GM13976 (cell line): Measurements from ENCODE around the gene MVK.

ENCODE experiments used
- DNase-seq: peaks from one replicate; pipeline ENCODE4 v3.0.0; 2012; ENCODE audit warnings: low spot score
- in situ Hi-C: fragments of 300-500 bp; cut with MboI; formaldehyde crosslinking; loops from one replicate; pipeline ENCODE4 v1.12.0; 2022; ENCODE audit warnings: low sequenced_read_pairs, mixed read lengths, inconsistent platforms; ENCODE audit not compliant: unreplicated experiment
- TF ChIP-seq, protein P1 (sequence below): IDR thresholded peaks from 2 replicates; pipeline ENCODE4 v1.5.1; 2012; ENCODE audit warnings: borderline replicate concordance, mild to moderate bottlenecking; ENCODE audit not compliant: insufficient read depth; ENCODE audit errors: extremely low read depth, missing control alignments, control extremely low read depth

MVK gene

DNA sequence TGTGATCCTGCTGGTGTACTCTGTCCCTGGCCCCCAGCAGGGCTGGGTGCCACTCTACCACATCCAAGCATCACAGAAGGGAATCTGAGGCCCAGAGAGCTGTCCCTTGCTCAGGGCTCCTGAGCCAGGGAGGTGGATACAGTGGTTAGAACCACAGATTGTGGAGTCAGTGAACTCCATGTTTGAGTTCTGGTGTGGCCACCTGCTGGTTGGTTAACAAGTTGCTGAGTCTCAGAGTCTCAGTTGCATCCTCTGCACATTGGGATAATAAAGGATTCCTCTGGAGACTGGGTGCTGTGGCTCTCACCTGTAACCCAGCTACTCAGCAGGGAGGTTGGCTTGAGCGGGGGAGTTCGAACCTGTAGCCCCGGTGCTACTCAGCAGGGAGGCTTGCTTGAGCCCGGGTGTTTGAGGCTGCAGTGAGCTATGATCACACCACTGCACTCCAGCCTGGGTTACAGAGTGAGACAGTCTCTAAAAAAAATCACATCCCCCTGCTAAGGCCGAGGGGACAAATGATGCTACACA, 39.4 kb downstream of the MVK start:
- DNase-seq, result no peak
- TF ChIP-seq, protein P1, sequence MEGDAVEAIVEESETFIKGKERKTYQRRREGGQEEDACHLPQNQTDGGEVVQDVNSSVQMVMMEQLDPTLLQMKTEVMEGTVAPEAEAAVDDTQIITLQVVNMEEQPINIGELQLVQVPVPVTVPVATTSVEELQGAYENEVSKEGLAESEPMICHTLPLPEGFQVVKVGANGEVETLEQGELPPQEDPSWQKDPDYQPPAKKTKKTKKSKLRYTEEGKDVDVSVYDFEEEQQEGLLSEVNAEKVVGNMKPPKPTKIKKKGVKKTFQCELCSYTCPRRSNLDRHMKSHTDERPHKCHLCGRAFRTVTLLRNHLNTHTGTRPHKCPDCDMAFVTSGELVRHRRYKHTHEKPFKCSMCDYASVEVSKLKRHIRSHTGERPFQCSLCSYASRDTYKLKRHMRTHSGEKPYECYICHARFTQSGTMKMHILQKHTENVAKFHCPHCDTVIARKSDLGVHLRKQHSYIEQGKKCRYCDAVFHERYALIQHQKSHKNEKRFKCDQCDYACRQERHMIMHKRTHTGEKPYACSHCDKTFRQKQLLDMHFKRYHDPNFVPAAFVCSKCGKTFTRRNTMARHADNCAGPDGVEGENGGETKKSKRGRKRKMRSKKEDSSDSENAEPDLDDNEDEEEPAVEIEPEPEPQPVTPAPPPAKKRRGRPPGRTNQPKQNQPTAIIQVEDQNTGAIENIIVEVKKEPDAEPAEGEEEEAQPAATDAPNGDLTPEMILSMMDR, result no peak
- in situ Hi-C loops, result no loop called here

DNA sequence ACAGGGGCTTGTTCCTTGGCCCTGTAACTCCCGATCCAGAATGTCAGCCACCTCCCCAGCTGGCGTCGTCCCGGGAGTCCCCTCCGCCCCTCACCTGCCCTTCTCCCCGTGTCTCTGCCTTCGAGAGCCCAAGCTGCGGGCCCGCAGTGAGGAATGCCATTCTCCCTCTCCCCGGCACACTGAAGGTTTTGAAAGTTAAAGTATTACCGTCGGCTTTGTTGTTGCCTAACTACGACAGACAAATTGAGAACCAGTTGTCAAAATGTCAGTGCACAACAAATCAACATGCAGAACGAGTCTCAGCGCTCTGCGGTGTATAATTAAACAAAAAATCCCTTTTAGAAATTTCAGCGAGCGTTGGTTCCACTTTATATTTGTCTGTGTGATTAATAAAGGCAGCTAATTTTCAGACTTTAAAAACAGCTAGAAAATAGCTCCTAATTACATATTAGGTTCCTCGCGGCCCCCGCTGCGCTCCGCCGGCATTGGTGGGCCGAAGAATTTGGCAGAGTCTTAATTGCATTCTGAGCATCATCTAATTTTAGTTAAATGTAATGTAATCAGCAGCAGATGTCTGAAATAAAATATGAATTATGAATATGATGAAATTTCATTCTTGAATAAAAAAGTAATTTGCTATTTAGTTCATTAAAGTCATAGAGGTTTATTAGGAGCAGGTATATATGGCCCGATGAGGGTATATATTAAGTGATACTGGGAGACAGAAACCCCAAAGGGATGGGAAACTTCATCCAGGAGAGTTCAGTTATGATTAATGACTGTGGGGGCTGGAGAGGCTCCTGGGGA, 40.3 kb downstream of the MVK start:
- no peak for DNase-seq
- in situ Hi-C loops, result no loop called here

DNA sequence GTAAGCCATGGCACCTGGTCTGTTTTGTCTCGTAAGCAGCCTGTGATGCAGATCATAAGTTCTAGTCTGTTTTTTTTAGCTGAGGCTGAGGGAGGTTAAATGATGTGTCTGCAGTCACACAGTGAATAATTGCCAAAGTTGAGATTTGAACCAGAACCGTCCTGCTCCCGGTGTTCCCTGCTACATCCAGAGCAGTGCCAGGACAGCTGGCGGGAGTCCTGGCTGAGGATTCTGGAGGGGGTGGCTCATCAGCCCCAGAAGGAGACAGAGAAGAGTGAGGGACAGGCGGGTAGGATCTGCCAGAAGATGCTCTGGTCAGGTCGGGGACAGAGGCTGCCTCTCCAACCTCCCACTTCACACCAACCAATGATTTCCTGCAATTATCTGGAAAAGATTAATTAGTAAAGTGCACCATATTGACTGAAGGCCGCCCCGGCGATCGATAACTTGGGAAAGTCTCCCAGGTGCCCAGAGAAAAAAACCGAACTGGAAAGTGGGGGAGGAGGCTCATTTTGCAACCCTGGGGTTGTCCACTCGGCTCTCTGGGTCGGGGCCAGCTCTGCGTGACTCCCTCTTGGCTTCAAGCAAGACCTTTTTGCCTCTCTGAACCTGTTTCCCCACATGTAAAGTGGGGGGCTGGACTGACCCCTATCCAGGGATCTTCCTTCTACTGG, 42.1 kb downstream of the MVK start:
- DNase-seq, result no peak
- TF ChIP-seq, protein P1, result no peak
- in situ Hi-C loops, result no loop called here

More for the DNA sequence above, 40.3 kb downstream of the MVK start:
- TF ChIP-seq, protein P1, result no peak

DNA sequence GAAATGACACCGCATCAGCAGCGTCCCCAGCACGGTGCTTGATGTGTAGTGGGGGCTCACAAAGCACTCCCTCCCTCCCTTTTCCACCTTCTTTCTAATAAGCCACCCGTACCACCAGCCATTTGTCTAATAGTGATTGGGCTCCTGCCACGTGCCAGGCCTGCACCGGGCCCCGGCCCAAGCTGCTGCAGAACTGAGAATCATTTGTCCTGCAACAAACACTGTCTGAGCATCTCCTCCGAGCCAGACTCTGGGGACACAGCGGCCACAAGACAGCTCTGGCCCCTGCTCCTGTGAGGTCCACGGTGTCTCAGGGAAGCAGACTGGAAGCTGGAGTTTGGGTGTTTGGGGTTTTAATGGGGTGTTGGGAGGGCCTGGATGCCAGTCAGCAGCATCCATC, 43.9 kb downstream of the MVK start:
- TF ChIP-seq, protein P1, result no peak
- no peak for DNase-seq
- in situ Hi-C loops, result no loop called here

DNA sequence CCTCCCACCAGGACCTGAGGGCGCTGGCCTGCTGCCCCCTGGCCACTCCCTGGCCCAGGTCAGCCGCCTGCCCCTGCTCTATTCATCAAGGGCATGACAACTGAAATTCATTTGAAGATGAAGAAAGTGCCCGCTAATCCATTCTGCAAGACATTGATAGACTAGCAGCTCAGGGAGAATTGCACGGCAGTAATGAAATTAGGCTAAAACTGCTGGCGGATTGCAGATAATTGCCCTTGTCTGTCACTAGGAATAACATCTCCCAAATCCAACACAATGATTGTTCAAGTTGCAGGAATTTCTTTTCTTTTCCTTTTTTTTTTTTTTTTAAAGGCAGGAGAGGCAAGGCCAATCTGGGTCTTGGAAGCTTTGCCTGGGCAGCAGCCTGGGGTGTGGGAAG, 44.5 kb downstream of the MVK start:
- DNase-seq, result no peak
- TF ChIP-seq, protein P1, result no peak
- in situ Hi-C loops, result no loop called here

DNA sequence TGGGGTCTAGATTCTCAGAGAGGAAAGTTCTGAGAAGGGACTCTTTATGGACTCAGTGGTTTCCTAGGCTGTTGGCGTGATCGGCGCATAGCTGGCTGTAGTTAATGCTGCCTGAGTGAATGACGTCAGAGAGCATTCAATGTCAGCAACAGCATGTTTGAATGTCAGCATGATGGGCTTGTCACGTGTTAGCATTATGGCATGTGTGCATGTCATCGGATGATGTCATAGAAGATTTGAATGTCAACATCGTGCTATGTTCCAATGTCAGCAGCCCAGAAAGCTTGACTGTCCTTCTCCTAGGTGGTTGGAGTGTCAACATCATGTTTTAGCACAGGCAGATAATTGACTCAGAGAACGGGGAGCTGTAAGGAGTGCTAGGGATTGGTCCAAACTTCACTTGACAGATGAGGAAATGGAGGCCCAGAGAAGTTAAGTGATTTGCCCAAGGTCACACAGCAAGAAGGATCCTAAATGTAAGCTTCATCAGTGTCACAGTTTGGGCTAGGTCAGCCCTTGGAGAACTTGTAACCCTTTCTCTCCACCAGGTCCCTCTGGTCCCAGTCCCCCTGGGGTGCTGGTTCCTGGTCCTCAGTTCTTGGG, 45.5 kb downstream of the MVK start:
- TF ChIP-seq, protein P1, result no peak
- in situ Hi-C loops, result no loop called here
- no peak for DNase-seq
